GM19240 (cell line): Measurements from ENCODE around the gene SYK.
"Not testable (repeated sequence)": the region's sequence is repeated elsewhere in the genome, so short reads cannot be mapped to it uniquely, and the experiment has no call there.

Experiments
- DNase-seq: peaks from one replicate; pipeline ENCODE4 v3.0.0; 2011; ENCODE audit warnings: low spot score; ENCODE audit not compliant: insufficient read length

The SYK gene

DNA sequence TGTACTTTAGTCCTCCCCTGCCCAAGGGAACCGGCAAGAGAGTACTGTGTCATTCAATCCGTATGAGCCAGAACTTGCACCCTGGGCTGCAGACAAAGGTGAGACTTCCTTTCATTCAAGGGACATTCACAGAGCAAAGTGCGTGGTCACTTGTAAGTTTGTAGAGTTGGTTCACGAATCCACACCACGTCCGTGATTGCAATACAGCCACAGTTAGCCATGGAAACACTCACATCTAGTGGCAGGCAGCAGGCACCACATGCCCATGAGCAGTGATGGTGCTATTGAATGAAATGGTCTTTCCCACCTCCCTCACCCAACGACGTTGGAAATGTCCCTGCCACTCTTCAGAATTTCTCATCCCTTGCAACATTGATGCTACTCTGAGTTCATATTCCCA, 72.6 kb downstream of the SYK start:
- no peak for DNase-seq

GRCh38 chr9:90878562-90878961, 76.9 kb downstream of the SYK start:
- DNase-seq, result no peak

GRCh38 chr9:90880066-90880465, 78.4 kb downstream of the SYK start:
- no peak for DNase-seq

- no peak for DNase-seq
Observed at GRCh38 chr9:90880669-90881068, 79.0 kb downstream of the SYK start.

DNA sequence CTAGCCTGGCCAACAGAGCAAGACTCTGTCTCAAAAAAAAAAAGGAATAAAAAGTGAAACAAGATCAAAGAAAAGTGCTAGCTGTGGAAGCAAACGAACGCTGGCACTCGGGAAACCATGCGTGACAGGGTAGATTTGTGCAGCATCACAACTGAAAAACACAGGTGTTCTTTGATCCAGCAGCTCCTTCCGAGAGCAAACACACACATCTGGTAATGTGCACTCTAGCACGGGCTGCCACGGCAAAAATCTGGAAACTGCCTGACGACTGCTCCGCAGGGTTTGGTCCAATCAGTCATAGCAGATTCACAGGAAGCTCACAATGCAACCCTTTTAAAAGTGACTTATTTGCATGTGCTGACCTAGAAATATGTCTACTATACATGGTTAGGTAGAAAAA, 80.0 kb downstream of the SYK start:
- no peak for DNase-seq

GRCh38 chr9:90882991-90883600, 81.5 kb downstream of the SYK start:
- DNase-seq, result no peak

DNA sequence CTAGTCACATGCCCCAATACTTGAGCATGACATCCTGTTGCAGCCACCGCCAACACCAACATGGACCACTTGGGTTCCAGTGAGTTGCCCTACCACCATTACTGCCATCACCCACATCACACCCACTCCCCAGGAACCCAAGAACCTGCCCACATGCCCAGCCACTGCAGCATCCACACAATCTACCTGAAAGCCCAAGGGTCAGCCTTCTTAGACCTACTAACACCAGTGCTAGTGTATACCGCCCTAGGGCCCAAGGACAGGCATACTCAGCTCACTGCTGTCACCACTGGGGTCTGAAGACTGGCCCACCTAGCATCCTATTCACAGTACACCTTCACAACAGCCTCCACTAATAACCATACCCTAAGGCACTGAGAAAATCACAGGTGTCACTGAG, 82.0 kb downstream of the SYK start:
- DNase-seq, result no peak

- no peak for DNase-seq
Observed at GRCh38 chr9:90884178-90884577, 82.6 kb downstream of the SYK start.

- DNase-seq, result not testable (repeated sequence)
Observed at GRCh38 chr9:90886868-90887267, 85.2 kb downstream of the SYK start.

GRCh38 chr9:90888941-90889340, 87.3 kb downstream of the SYK start:
- DNase-seq, result no peak

- no peak for DNase-seq
Observed at GRCh38 chr9:90890146-90890810, 88.7 kb downstream of the SYK start.

DNA sequence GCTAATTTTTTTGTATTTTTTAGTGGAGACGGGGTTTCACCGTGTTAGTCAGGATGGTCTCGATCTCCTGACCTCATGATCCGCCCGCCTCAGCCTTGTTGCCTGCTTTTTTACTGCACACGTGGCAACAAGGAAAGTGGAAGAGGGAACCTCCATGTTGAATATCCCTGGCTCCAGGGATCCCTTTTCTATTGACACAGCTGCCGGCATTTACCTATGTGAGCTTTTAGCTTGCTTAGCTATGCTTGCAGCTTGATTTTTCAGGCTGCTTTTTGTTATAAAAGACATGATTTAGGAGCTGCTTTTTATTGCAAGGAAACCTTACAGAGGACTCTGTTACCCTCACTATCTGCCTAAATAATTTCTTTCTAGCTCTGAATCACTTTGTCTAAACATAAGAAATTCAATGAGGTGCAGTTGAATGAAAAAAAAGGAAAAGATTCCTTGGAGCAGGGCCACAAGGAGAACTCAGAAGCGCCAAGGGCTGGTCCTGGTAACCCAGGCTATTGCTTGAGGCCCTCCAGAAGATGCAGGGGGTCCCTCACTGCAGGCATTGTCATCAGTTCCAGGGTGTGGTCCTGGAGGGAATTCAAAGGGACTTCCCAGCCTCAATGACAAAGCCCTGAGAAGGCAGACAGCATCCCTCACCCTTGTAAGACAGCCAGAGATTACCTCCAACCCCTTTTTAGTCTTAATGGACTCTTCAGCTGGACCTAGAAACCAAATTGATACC, 89.9 kb downstream of the SYK start:
- DNase-seq, result no peak

DNA sequence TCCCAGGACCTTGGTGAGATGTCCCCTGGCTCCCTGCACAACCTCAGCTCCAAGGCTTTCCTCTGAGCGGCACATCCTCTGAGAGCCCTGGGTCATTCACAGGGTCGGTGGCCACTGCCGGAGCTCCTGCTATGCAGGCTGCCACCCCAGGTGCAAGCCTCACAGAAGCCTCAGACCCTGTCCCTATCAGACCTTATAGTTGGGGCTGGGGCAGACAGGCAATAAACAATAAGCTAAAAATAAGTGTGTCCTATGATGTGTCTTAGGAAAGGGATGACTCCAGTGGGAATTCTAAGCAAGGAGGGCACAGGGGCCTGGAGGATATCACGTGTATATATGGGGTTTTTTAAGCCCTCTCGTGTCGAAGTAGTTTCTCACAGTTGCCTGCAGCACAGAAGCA, 91.3 kb downstream of the SYK start:
- DNase-seq, result no peak

GRCh38 chr9:90893706-90894105, 92.1 kb downstream of the SYK start:
- no peak for DNase-seq

GRCh38 chr9:90894986-90895687, 93.5 kb downstream of the SYK start:
- DNase-seq, result no peak

- DNase-seq, result no peak
Observed at GRCh38 chr9:90895786-90896185, 94.2 kb downstream of the SYK start.

- DNase-seq, result no peak
Observed at GRCh38 chr9:90896231-90896630, 94.6 kb downstream of the SYK start.

- no peak for DNase-seq
Observed at GRCh38 chr9:90898228-90898627, 96.6 kb downstream of the SYK start.

- no peak for DNase-seq
Observed at GRCh38 chr9:90899287-90899686, 97.7 kb downstream of the SYK start.

- no peak for DNase-seq
Observed at GRCh38 chr9:90900130-90900529, 98.5 kb downstream of the SYK start.

DNA sequence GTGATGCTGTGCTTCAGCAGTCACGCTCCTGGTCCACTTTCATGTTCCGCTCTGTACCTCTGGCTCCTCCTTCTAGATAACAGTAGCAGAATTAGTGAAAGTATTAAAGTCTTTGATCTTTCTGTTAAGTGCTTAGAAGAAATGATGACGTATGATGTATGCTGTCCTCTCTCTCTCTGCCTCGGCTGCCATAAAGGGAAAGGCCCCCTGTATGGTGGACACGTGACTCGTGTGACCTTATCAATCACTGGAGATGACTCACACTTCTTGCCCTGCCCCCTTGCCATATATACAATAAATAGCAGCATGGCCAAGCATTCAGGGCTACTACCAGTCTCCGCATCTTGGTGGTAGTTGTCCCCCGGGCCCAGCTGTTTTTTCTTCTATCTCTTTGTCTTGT, 100.3 kb downstream of the SYK start:
- no peak for DNase-seq

DNA sequence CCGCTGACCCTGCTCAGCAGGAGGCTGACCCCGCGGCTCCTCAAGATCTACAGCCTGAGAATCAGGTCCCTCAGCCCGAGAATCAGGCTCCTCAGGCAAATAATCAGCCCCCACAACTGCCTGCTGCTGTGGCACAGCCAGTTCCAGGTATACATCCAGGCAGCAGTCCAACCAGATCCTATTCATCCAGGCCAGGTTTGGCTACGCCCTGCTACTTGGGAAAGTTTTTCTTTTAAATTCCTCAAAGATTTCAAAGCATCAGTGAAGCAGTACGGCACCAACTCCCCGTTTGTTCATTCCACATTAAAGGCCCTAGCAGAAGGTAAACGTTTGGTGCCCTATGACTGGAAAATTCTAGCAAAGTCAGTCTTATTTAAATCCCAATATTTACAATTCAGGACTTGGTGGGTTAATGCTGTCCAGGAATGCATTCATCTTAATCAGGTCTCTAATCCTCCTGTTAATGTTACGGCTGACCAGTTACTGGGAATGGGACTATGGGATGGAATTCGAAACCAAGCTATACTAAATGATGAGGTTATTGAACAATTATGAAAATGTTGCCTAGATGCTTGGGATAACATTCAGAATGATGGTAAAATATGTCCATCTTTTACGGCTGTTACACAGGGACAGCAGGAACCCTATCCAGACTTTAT, 102.3 kb downstream of the SYK start:
- DNase-seq, result no peak
